Fibroblast of lung (primary cell): Measurements from ENCODE around the gene FOXL3. TPM values are rescaled to one million over a fixed set of nuclear protein-coding genes. Genes with fewer than 3 reads are reported as not detected.

Experiments
- DNase-seq, 2 donors: peaks; one replicate each; pipeline versions ENCODE4 v3.0.0 to v3.0.0-alpha.2; 2010; ENCODE audit warnings: low read depth in 2 of 2
- H2AFZ ChIP-seq: 2 replicates; pipeline ENCODE4 v1.5.1; 2012; ENCODE audit warnings: low read length, control low read depth, inconsistent platforms
- H3K27ac ChIP-seq: 2 replicates; pipeline ENCODE4 v1.5.1; 2011; ENCODE audit warnings: low read length, control low read depth; ENCODE audit not compliant: insufficient read depth
- H3K27me3 ChIP-seq: 2 replicates; pipeline ENCODE4 v1.5.1; 2011; ENCODE audit warnings: mild to moderate bottlenecking, low read length; ENCODE audit not compliant: control insufficient read depth, insufficient read depth
- H3K36me3 ChIP-seq: 2 replicates; pipeline ENCODE4 v1.5.1; 2011; ENCODE audit warnings: low read length; ENCODE audit not compliant: control insufficient read depth, insufficient read depth
- H3K4me1 ChIP-seq: 2 replicates; pipeline ENCODE4 v1.5.1; 2011; ENCODE audit warnings: low read length; ENCODE audit not compliant: control insufficient read depth, insufficient read depth; ENCODE audit errors: extremely low read depth
- H3K4me2 ChIP-seq: 2 replicates; pipeline ENCODE4 v1.5.1; 2011; ENCODE audit warnings: low read length, control low read depth; ENCODE audit not compliant: insufficient read depth; ENCODE audit errors: extremely low read depth
- H3K4me3 ChIP-seq, 4 experiments: fragments of 200-600 bp in 1 of 4; sonication (generic) in 1 of 4; replicated peaks in 1 of 4; 2 replicates each; pipeline ENCODE4 v1.5.1; 2011 to 2016; ENCODE audit warnings: low read length in 4 of 4, low read depth in 3 of 4, mild to moderate bottlenecking in 3 of 4, control low read depth in 2 of 4, inconsistent platforms in 1 of 4, mixed read lengths in 1 of 4; ENCODE audit not compliant: insufficient read depth in 1 of 4; ENCODE audit errors: control extremely low read depth in 1 of 4
- H3K79me2 ChIP-seq: 2 replicates; pipeline ENCODE4 v1.5.1; 2012; ENCODE audit warnings: mild to moderate bottlenecking, low read length, inconsistent platforms; ENCODE audit not compliant: control insufficient read depth, insufficient read depth
- H3K9ac ChIP-seq: 2 replicates; pipeline ENCODE4 v1.5.1; 2011; ENCODE audit warnings: mild to moderate bottlenecking, low read length, control low read depth; ENCODE audit not compliant: insufficient read depth
- H3K9me3 ChIP-seq: 2 replicates; pipeline ENCODE4 v1.5.1; 2012; ENCODE audit warnings: low read depth, low read length; ENCODE audit not compliant: control insufficient read depth, insufficient read depth
- H4K20me1 ChIP-seq: 2 replicates; pipeline ENCODE4 v1.5.1; 2011; ENCODE audit warnings: low read length; ENCODE audit not compliant: control insufficient read depth, insufficient read depth; ENCODE audit errors: extremely low read depth
- EZH2 ChIP-seq: IDR thresholded peaks from 2 replicates; pipeline ENCODE4 v1.5.1; 2012; ENCODE audit warnings: low read length, control low read depth, mild to moderate bottlenecking; ENCODE audit errors: missing control alignments
- polyA plus RNA-seq, 2 donors: library from polyadenylated mRNA; depleted of rRNA in 1 of 2; stranded (reverse) in 1 of 2; unstranded in 1 of 2; fragments of >200 nt; gene quantifications; 2 replicates each; pipeline ENCODE4 v1.2.1, GENCODE V29; 2011 to 2012; ENCODE audit warnings: missing spikeins in 1 of 2
- total RNA-seq: library from RNA; depleted of rRNA; stranded (reverse); fragments of >200 nt; gene quantifications from 2 replicates; pipeline ENCODE4 v1.2.1, GENCODE V29; 2014
- TF ChIP-seq, protein P1 (sequence below), 2 donors: IDR thresholded peaks in 1 of 2; conservative IDR thresholded peaks in 1 of 2; 1 replicate in 1 of 2; 2 replicates in 1 of 2; pipeline ENCODE4 v1.5.1; 2011 to 2012; ENCODE audit warnings: low read length in 2 of 2, control low read depth in 1 of 2, inconsistent platforms in 1 of 2, low read depth in 1 of 2, mild to moderate bottlenecking in 1 of 2

Gene FOXL3
- total and polyA plus RNA-seq, 2 donors (not counting 1 experiment from before 2014, with no cell fraction given), result not detected

DNA sequence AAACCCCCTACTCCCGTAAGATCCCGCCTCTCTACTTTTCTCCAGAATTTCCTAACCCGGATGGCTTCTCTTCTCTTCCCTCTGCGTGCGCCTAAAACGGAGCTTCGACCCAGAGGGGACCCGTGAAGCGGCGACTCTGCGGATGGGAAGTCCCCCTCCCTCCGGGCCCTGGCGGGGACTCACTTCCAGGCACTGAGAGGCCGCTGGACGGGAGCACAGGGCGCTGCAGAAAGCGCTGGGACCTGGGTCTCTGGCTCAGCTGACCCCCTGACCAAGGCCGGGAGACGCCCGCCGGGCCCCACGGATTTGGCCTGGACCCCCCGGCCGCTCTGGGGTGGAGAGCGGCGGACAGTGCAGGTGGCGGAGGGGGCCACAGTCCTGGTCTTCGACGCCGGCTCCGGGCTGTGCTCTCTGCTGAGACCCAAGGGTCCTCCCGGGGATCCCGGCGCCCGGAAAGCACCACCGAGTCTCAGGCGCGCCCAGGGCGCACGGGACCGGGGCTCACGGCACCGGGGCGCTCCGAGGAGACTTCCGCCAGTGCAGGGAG lies 688 bp upstream of the FOXL3 start:
- no peak overlapping the region for H3K27ac ChIP-seq
- TF ChIP-seq, protein P1, sequence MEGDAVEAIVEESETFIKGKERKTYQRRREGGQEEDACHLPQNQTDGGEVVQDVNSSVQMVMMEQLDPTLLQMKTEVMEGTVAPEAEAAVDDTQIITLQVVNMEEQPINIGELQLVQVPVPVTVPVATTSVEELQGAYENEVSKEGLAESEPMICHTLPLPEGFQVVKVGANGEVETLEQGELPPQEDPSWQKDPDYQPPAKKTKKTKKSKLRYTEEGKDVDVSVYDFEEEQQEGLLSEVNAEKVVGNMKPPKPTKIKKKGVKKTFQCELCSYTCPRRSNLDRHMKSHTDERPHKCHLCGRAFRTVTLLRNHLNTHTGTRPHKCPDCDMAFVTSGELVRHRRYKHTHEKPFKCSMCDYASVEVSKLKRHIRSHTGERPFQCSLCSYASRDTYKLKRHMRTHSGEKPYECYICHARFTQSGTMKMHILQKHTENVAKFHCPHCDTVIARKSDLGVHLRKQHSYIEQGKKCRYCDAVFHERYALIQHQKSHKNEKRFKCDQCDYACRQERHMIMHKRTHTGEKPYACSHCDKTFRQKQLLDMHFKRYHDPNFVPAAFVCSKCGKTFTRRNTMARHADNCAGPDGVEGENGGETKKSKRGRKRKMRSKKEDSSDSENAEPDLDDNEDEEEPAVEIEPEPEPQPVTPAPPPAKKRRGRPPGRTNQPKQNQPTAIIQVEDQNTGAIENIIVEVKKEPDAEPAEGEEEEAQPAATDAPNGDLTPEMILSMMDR (conservative IDR thresholded peaks at IDR 0.05 in 1 of 2, IDR thresholded peaks at IDR 0.05 in 1 of 2; ENCODE audit: low read depth in 1 of 2, low read length in 2 of 2), result no peak
- peak; percentile 51 for TF ChIP-seq EZH2
- no peak overlapping the region for H3K4me2 ChIP-seq
- DNase-seq, result no peak
- no peak overlapping the region for H2AFZ ChIP-seq
- no peaks in the 10 kb centered on the region for H3K4me1 ChIP-seq
- H3K9me3 ChIP-seq, result no peaks in the 10 kb centered on the region
- H3K36me3 ChIP-seq, result no peaks in the 10 kb centered on the region
- H3K27me3 ChIP-seq, result peaks cover 35% of the 10 kb centered on the region
- H3K4me3 ChIP-seq, result no peak overlapping the region
- no peak overlapping the region for H3K9ac ChIP-seq
- no peaks in the 10 kb centered on the region for H4K20me1 ChIP-seq
- no peaks in the 10 kb centered on the region for H3K79me2 ChIP-seq

DNA sequence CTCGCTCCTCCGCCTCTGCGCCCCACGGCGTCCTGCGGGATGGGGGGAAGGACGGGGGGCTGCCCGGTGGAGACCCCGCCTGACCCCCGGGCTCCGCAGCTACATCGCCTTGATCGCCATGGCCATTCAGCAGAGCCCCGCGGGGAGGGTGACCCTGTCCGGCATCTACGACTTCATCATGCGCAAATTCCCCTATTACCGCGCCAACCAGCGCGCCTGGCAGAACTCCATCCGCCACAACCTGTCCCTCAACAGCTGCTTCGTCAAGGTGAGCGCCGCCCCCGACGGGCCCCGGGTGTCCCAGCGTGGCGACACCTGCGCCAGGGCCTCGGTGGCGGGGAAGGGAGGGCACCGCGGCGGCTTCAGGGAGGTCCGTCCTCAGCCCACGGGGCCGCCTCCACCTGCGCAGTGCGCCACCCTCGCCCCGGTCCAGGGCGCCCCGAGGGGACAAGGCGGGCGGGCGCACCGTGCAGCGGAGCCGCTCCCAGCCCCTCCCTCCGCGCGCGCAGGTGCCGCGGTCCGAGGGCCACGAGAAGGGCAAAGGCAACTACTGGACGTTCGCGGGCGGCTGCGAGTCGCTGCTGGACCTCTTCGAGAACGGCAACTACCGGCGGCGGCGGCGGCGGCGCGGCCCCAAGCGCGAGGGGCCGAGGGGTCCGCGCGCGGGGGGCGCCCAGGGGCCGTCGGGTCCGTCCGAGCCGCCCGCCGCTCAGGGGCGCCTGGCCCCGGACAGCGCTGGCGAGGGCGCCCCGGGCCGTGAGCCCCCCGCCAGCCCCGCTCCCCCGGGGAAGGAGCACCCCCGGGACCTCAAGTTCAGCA lies 793 bp downstream of the FOXL3 start:
- no peak overlapping the region for H3K9ac ChIP-seq
- no peaks in the 10 kb centered on the region for H4K20me1 ChIP-seq
- H3K79me2 ChIP-seq, result no peaks in the 10 kb centered on the region
- TF ChIP-seq, protein P1 (conservative IDR thresholded peaks at IDR 0.05 in 1 of 2, IDR thresholded peaks at IDR 0.05 in 1 of 2; ENCODE audit: low read depth in 1 of 2, low read length in 2 of 2), result no peak
- peak; percentile 91 for TF ChIP-seq EZH2
- no peak overlapping the region for H3K27ac ChIP-seq
- H3K9me3 ChIP-seq, result no peaks in the 10 kb centered on the region
- H3K4me1 ChIP-seq, result no peaks in the 10 kb centered on the region
- no peak overlapping the region for H2AFZ ChIP-seq
- H3K27me3 ChIP-seq, result peaks cover 35% of the 10 kb centered on the region
- H3K4me3 ChIP-seq, result no peak overlapping the region
- no peak overlapping the region for H3K4me2 ChIP-seq
- no peak for DNase-seq
- no peaks in the 10 kb centered on the region for H3K36me3 ChIP-seq

DNA sequence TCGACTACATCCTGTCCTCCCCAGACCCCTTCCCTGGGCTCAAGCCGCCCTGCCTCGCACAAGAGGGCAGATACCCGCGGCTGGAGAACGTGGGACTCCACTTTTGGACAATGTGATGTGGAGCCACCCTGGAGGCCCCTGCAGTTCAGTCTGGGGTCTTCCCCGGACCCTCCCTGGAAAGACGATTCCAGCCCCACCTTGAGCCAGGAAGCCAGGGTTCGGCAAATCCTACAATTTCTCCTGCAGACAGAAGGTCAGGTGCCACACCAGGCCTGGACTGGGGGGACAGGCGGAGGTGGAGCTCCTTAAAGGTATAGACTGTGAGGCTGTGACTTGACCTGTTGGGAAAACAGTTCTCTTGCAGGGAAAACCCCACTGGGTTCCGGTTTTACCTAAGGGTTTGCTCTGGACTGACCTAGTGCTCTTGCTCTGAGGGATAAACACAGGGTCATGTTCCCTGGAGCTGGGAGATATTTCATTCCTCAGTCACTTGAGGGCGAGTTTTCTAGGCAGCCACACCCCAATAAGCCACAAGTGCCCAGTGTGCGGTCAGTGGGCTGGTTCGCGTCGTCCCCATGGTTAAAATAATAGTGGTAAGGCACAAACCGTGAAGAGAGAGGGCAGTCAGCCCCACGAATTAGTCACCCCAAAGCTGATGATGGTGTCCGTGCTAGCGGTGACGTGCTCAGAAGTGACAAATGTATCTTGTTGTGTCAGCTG lies 1.6 kb downstream of the FOXL3 start:
- no peak overlapping the region for H3K4me3 ChIP-seq
- TF ChIP-seq EZH2, result no peak
- TF ChIP-seq, protein P1 (conservative IDR thresholded peaks at IDR 0.05 in 1 of 2, IDR thresholded peaks at IDR 0.05 in 1 of 2; ENCODE audit: low read depth in 1 of 2, low read length in 2 of 2), result no peak
- no peaks in the 10 kb centered on the region for H3K36me3 ChIP-seq
- no peaks in the 10 kb centered on the region for H3K79me2 ChIP-seq
- no peaks in the 10 kb centered on the region for H3K4me1 ChIP-seq
- no peaks in the 10 kb centered on the region for H4K20me1 ChIP-seq
- H3K9ac ChIP-seq, result no peak overlapping the region
- H2AFZ ChIP-seq, result no peak overlapping the region
- H3K4me2 ChIP-seq, result no peak overlapping the region
- H3K27ac ChIP-seq, result no peak overlapping the region
- DNase-seq, result peak in 1 of 2 donors; percentile 34
- H3K9me3 ChIP-seq, result no peaks in the 10 kb centered on the region
- peaks cover 34% of the 10 kb centered on the region for H3K27me3 ChIP-seq
